ENCODE results near the gene AAMDC.

DNA sequence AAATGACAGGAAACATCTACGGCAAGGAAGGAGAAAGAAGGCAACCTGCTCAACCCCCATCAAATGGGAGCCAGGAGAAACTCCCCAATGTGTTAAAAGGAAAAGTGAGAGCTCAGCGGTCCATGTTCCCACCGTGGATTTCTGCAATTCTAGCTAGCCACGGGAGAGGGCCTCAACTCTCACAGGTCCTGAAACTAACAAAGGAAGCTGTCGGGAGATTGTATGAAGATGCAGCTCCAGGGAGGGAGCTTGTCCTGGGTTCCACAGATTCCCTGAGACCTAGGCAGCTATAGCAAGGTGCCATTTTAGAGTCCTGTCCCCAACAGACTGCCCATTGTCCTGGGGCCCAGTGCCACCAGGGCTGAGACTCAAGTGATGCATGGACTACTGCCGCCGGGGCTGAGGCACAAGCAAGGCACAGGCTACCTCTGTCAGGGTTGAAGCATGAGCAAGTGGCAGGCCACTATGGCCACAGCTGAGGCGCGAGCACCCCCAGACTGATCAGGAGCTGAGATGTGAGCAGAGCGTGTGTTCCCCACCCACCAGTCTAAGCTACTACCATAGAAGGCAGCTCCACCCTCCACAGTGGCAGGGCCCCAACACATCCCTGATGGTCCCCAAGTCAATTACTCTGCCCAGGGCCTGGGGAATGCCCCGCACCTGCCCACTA lies 31.7 kb upstream of the AAMDC start:
- TF ChIP-seq MAZ (IDR thresholded peaks at IDR 0.05; ENCODE audit: borderline replicate concordance, low read depth, low read length) (no peak), MAZ (CRISPR knock-in tag; IDR thresholded peaks at IDR 0.05; ENCODE audit: low read depth) (no peak), ZNF776 (CRISPR knock-in tag; IDR thresholded peaks at IDR 0.05) (no peak)
